ENCODE data around the gene ERI3.

DNA sequence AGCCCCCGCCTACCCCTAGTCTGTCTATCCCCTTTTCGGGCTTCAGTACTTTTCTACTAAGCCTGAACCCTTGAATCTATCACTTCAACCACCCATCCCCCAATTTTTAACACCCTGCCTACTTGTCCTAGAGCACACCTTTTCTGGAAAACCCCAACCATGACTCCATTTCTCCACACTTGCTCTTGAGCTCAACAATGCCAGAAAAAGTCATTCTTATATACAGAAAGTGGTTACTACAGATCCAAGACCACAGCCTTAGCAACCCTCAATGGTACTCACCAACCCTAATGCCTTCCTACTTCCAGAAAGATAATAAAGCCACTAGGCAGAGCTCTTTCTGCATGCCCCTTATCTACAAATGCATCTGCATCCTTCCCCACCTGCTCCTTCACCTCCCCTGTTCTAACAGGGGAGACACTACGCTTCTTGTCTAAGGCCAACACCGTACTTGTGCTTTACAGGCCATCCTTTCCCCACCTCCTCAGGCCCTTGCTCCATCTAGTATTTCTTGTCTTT is 100.6 kb downstream of the ERI3 start:
- TF ChIP-seq, protein P1, sequence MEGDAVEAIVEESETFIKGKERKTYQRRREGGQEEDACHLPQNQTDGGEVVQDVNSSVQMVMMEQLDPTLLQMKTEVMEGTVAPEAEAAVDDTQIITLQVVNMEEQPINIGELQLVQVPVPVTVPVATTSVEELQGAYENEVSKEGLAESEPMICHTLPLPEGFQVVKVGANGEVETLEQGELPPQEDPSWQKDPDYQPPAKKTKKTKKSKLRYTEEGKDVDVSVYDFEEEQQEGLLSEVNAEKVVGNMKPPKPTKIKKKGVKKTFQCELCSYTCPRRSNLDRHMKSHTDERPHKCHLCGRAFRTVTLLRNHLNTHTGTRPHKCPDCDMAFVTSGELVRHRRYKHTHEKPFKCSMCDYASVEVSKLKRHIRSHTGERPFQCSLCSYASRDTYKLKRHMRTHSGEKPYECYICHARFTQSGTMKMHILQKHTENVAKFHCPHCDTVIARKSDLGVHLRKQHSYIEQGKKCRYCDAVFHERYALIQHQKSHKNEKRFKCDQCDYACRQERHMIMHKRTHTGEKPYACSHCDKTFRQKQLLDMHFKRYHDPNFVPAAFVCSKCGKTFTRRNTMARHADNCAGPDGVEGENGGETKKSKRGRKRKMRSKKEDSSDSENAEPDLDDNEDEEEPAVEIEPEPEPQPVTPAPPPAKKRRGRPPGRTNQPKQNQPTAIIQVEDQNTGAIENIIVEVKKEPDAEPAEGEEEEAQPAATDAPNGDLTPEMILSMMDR (IDR thresholded peaks at IDR 0.05) = no peak
- no peak for TF ChIP-seq POLR2A (IDR thresholded peaks at IDR 0.05)
